Hematopoietic multipotent progenitor cell treated with erythropoietin and hydrocortisone succinate and interleukin-3 and kit ligand, for 17 days (in vitro differentiated cells): ENCODE measurements around the gene EML5.
"Not testable (repeated sequence)": the region's sequence is repeated elsewhere in the genome, so short reads cannot be mapped to it uniquely, and the experiment has no call there.

Experiments
- DNase-seq: peaks from one replicate; pipeline ENCODE4 v3.0.0-alpha.2; 2015; ENCODE audit warnings: low spot score

EML5 gene

GRCh38 chr14:88792473-88793258, at the start of gene EML5:
TSS of gene EML5 (minus strand) at chr14:88792953. CDS start at chr14:88792503, 450 bp downstream.
- peak; percentile 77 for DNase-seq

- DNase-seq = no peak
Measured at GRCh38 chr14:88842414-88842813, 49.7 kb upstream of the EML5 start.

GRCh38 chr14:88841741-88842140, 49.0 kb upstream of the EML5 start:
- no peak for DNase-seq

GRCh38 chr14:88840926-88841325, 48.2 kb upstream of the EML5 start:
- DNase-seq = no peak

GRCh38 chr14:88838015-88838414, 45.3 kb upstream of the EML5 start:
- no peak for DNase-seq

GRCh38 chr14:88837495-88837894, 44.7 kb upstream of the EML5 start:
- DNase-seq = no peak

- no peak for DNase-seq
Measured at GRCh38 chr14:88835661-88836060, 42.9 kb upstream of the EML5 start.

GRCh38 chr14:88834883-88835431, 42.2 kb upstream of the EML5 start:
- DNase-seq = no peak

GRCh38 chr14:88831284-88831683, 38.5 kb upstream of the EML5 start:
- no peak for DNase-seq

- no peak for DNase-seq
Measured at GRCh38 chr14:88829685-88830302, 37.0 kb upstream of the EML5 start.

- DNase-seq = no peak
Measured at GRCh38 chr14:88829188-88829587, 36.4 kb upstream of the EML5 start.

GRCh38 chr14:88825503-88825902, 32.8 kb upstream of the EML5 start:
- DNase-seq = no peak

GRCh38 chr14:88825078-88825458, 32.3 kb upstream of the EML5 start:
- no peak for DNase-seq

GRCh38 chr14:88824314-88825077, 31.7 kb upstream of the EML5 start, which contains the start of gene TTC8:
TSS of gene TTC8 (plus strand) at chr14:88824651. CDS start at chr14:88824708, 57 bp downstream.
- DNase-seq = peak; percentile 89

- DNase-seq = no peak
Measured at GRCh38 chr14:88823968-88824313, 31.2 kb upstream of the EML5 start.

- DNase-seq = no peak
Measured at GRCh38 chr14:88821888-88822287, 29.1 kb upstream of the EML5 start.

- DNase-seq = no peak
Measured at GRCh38 chr14:88821378-88821777, 28.6 kb upstream of the EML5 start.

GRCh38 chr14:88819674-88820073, 26.9 kb upstream of the EML5 start:
- not testable (repeated sequence) for DNase-seq

GRCh38 chr14:88818018-88818417, 25.3 kb upstream of the EML5 start:
- DNase-seq = no peak

GRCh38 chr14:88815980-88816379, 23.2 kb upstream of the EML5 start:
- no peak for DNase-seq

GRCh38 chr14:88808359-88808758, 15.6 kb upstream of the EML5 start:
- no peak for DNase-seq

GRCh38 chr14:88804477-88804876, 11.7 kb upstream of the EML5 start:
- no peak for DNase-seq

- no peak for DNase-seq
Measured at GRCh38 chr14:88804035-88804434, 11.3 kb upstream of the EML5 start.
